DND-41 (cell line): ENCODE measurements around the gene LRP4.

ENCODE experiments used
- CTCF ChIP-seq: IDR thresholded peaks from 2 replicates; pipeline ENCODE4 v1.5.1; 2012; ENCODE audit warnings: borderline replicate concordance, low read length, moderate library complexity, mild to moderate bottlenecking; ENCODE audit not compliant: poor library complexity, severe bottlenecking; ENCODE audit errors: extremely low read depth
- EZH2 ChIP-seq: IDR thresholded peaks from 3 replicates; pipeline ENCODE4 v1.6.1; 2012; ENCODE audit warnings: borderline replicate concordance, low read depth, mild to moderate bottlenecking, moderate library complexity, low read length, inconsistent platforms; ENCODE audit not compliant: severe bottlenecking

GRCh38 chr11:46892838-46893237 is 25.5 kb downstream of the LRP4 start:
- TF ChIP-seq EZH2 (no peak), CTCF (no peak)
